Myometrial cell (primary cell): Measurements from ENCODE around the gene B3GAT1. TPM values are rescaled to one million over a fixed set of nuclear protein-coding genes. Genes with fewer than 3 reads are reported as not detected.

Experiments used
- total RNA-seq: library from RNA; depleted of rRNA; stranded (reverse); fragments of >200 nt; gene quantifications from 2 replicates; pipeline ENCODE4 v1.2.3, GENCODE V29; 2015

The B3GAT1 gene
- not detected in 2 replicates for total RNA-seq

DNA sequence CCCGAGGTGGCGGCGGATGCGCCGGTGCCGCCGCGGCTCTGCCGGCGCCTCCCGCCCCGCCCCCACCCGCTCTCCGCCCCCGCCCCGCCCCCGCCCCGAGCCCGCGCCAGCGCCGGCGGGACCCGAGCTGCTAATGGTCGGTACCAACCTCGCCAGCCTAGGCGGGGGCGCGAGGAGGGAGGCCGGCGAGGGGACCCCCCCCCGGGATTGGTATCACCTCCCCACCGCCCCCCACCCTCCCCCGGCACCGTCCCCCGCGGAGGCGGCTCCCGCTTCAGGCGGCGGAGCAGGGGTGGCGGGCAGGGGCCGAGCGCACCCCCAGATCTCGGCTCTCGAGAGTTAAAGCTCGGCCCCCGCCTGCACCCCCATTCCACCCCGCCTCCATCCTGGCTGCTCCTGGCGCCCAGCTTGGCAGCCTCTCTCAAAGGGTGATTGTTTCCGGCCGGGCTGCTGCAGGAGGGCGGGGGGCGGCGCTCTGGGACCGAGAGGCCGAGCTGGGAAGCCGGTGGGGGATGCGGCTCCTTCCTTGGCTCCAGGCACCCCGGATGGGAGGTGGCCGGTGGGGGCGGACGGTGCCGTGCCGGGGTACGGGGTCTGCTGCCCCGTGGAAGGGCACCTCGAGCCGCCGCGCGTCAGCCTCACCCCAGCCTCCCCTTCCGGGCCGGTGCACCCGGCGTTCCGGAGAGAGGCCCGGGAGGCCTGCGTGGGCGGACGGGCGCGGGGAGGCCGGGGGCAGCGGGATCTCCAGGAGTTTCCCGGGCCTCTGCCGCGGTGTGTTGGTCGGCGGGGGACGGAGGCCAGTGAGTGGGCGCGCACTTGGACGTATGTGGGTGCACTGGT, at the start of gene B3GAT1:
B3GAT1 (minus strand) TSS at position 40 of the 840 bp plus-strand sequence. CDS start 24,583 bp downstream, outside the sequence.

DNA sequence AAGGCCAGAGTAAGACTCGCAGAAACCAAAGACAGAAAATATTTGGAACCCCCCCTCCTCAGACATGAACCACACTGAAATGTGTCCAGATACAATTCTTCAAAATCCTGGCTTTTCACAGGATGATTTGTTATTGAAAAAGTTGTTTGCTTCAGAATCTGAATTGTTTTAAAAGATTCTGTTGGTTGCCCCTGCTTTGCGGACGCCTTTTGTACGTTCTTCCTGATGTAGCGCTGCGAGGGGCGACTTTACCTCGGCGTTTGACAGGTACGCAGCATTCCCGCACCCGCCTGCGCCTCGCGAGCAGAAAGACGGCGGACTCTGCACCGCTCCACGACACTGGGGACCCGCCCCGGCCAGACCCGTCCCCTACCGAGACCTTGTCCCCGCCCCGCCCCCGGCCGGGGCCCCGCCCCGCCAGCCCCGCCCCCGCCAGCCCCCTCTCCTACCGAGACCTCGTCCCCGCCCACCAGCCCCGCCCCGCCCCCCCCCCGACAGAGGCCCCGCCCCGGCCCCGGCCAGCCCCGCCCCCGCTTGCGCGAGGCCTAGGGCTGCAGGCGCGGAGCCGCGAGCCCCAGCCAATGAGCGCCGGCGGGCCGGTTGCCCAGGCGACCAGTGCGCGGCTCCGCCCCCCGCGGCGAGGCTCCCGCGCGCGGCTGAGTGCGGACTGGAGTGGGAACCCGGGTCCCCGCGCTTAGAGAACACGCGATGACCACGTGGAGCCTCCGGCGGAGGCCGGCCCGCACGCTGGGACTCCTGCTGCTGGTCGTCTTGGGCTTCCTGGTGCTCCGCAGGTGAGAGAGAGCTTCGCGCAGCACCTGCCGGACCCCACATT, 80.5 kb downstream of the B3GAT1 start, which contains the start of gene GLB1L2:
GLB1L2 (plus strand) TSS at position 635 of the 835 bp plus-strand sequence; CDS start at position 709, 74 bp downstream.

Other genes with a start within 250 kb of the B3GAT1 start
- gene NCAPD3, start 188.3 kb downstream of the B3GAT1 start, total RNA-seq: 13.5 and 17.0 TPM in 2 replicates
- gene VPS26B, start 187.6 kb downstream of the B3GAT1 start, total RNA-seq: 35.3 and 35.5 TPM in 2 replicates
- gene THYN1, start 158.9 kb downstream of the B3GAT1 start, total RNA-seq: 51.4 and 77.3 TPM in 2 replicates
- 23.4 and 23.6 TPM in 2 replicates for gene ACAD8, start 158.7 kb downstream of the B3GAT1 start, total RNA-seq
- not detected in 2 replicates for gene GLB1L3, start 135.9 kb downstream of the B3GAT1 start, total RNA-seq
- gene GLB1L2, start 80.3 kb downstream of the B3GAT1 start, total RNA-seq: 0.18 and 0.29 TPM in 2 replicates